Breast epithelium (tissue), 4 donors: ENCODE data around the gene FRG1. TPM values are rescaled to one million over a fixed set of nuclear protein-coding genes. Genes with fewer than 3 reads are reported as not detected.
"Not testable (repeated sequence)": the region's sequence is repeated elsewhere in the genome, so short reads cannot be mapped to it uniquely, and the experiment has no call there.

ENCODE experiments used
- DNase-seq, 2 donors: peaks; one replicate each; pipeline ENCODE4 v3.0.0-alpha.2; 2019; ENCODE audit warnings: low spot score in 2 of 2
- H3K27ac ChIP-seq, 2 donors: fragments of 200-600 bp; sonication (generic) in 1 of 2; one replicate each; pipeline ENCODE4 v1.5.1; 2016 to 2019; ENCODE audit warnings: mild to moderate bottlenecking in 1 of 2
- H3K27me3 ChIP-seq, 2 donors: fragments of 200-600 bp; sonication (generic) in 1 of 2; one replicate each; pipeline versions ENCODE4 v1.5.1 to v1.6.0; 2017 to 2019; ENCODE audit warnings: control low read depth in 1 of 2, mild to moderate bottlenecking in 1 of 2
- H3K36me3 ChIP-seq: fragments of 200-600 bp; one replicate; pipeline ENCODE4 v1.5.1; 2019
- H3K4me1 ChIP-seq, 2 donors: fragments of 200-600 bp; sonication (generic); one replicate each; pipeline ENCODE4 v1.5.1; 2016 to 2019; ENCODE audit warnings: control low read depth in 1 of 2
- H3K4me3 ChIP-seq, 3 donors: fragments of 200-600 bp; sonication (generic); 1 replicate in 2 of 3; 2 replicates in 1 of 3; pipeline ENCODE4 v1.5.1; 2016 to 2019; ENCODE audit warnings: mild to moderate bottlenecking in 3 of 3, moderate library complexity in 2 of 3
- H3K9me3 ChIP-seq, 2 donors: fragments of 200-600 bp; sonication (generic) in 1 of 2; one replicate each; pipeline ENCODE4 v1.5.1; 2016 to 2019; ENCODE audit warnings: control low read depth in 1 of 2
- CTCF ChIP-seq, 3 donors: fragments of 450-650 bp; IDR thresholded peaks; one replicate each; pipeline ENCODE4 v1.5.1; 2016 to 2017; ENCODE audit warnings: antibody characterized with exemption in 3 of 3, mild to moderate bottlenecking in 3 of 3, moderate library complexity in 3 of 3
- POLR2A ChIP-seq: fragments of 450-650 bp; IDR thresholded peaks from one replicate; pipeline ENCODE4 v1.6.1; 2016; ENCODE audit warnings: antibody characterized with exemption, mild to moderate bottlenecking, moderate library complexity
- POLR2AphosphoS5 ChIP-seq, 3 donors: sonication (generic); formaldehyde crosslinking; IDR thresholded peaks; one replicate each; pipeline ENCODE4 v1.6.1; 2017; ENCODE audit warnings: antibody characterized with exemption in 3 of 3
- intact Hi-C: fragments of 100-400 bp; cut with DNase I; formaldehyde crosslinking; loops from one replicate; pipeline ENCODE4 v1.15.1; 2023; ENCODE audit warnings: low total_unique reads
- total RNA-seq, 3 donors: library from RNA; depleted of rRNA; stranded (reverse); fragments of >200 nt; gene quantifications; one replicate each; pipeline ENCODE4 v1.1.0, GENCODE V29; 2016

Gene FRG1
- total RNA-seq, 3 donors from 2014 or later: 40.0 to 56.5 (median 41.9) TPM

DNA sequence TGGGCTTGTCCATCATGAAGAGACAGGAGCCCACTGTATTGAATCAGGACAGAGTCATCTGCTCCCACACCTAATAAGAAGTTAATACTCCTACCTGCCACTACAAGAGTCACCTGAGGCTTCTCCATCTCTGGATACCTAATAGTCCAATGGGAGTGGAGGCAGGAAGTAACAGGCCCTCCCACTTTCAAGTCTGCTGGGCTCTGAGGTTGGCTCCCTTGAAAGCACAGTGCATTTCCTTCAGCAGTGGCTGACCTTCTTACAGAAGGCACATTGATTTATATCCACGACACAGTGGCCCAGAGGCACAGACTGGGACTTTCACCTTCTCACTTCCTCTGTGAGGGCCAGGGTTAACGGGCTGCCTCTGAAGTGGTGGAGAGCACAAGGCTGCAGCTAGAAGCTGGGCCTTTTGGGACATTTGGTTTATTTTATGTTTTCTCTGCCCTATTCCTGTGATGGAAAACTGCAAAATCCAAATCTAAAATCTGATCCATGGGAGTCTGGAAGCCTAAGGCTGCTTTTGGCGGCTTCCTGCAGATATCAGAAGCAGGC is 48.3 kb downstream of the FRG1 start:
- intact Hi-C loops: no loop called here
- TF ChIP-seq POLR2A (no peak), POLR2AphosphoS5 (IDR thresholded peaks at IDR 0.05) (no peak), CTCF (IDR thresholded peaks at IDR 0.05) (no peak)
- Histone ChIP-seq H3K27me3 (no peaks in the 10 kb centered on the region), H3K9me3 (no peaks in the 10 kb centered on the region), H3K4me1 (no peaks in the 10 kb centered on the region), H3K36me3 (no peaks in the 10 kb centered on the region), H3K27ac (no peak overlapping the region), H3K4me3 (no peak overlapping the region)
- DNase-seq: no peak

GRCh38 chr4:189989941-189990340 is 49.3 kb downstream of the FRG1 start:
- H3K27me3 ChIP-seq, H3K27ac ChIP-seq, DNase-seq, H3K4me3 ChIP-seq, H3K4me1 ChIP-seq, H3K36me3 ChIP-seq, intact Hi-C loops, H3K9me3 ChIP-seq: not testable (repeated sequence)

Other genes starting within 250 kb of the FRG1 start
- gene FRG2, start 86.4 kb downstream of the FRG1 start, total RNA-seq: not detected
- gene DBET, start 123.6 kb downstream of the FRG1 start, total RNA-seq: not detected
- not detected for gene DUX4, start 232.9 kb downstream of the FRG1 start, total RNA-seq